Activated CD4-positive, CD25-positive, alpha-beta regulatory T cell treated with anti-CD3 and anti-CD28 coated beads, Interleukin-2, amount 50 U/mL, for 72 hours (primary cell): ENCODE results near the gene TMPRSS11D.

ENCODE experiments used
- DNase-seq: peaks from one replicate; pipeline ENCODE4 v3.0.0; 2021

The TMPRSS11D gene

DNA sequence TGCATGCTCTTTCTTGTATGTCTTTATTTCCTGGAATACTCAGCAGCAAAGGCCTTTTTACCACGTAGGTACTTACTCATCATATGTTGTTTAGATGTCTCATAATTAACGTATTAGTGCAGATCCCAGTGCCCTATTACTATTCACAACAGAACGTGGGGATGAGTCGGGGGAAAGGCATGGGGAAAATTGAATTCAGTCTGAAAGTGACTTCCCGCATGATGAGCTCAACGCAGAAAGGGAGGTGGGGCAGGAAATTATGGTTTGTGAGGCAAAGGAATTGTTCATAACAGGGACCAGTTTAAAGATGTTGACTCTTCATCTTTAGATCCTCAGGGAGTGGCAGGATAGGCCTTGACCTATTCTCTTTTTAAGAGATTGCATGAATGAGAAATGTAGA lies 2.0 kb upstream of the TMPRSS11D start:
- DNase-seq: no peak

DNA sequence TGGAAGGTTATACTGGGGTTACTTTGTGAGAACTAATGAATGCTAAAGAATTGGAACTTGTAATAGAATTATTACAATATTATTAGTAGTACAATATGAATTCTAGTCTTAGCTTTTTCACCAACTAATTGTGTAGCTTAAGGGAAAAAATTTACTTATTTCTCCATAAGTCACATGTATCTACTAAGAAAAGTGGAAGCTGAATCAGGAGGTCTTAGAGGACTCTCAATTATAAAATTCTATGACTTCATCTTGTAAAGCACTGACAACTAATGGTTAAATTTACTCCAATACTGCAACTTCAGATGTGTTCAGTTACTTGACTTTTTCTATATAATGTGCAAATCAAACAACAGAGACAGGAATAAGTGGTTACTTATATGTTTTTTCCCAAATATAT lies 899 bp upstream of the TMPRSS11D start:
- no peak for DNase-seq

DNA sequence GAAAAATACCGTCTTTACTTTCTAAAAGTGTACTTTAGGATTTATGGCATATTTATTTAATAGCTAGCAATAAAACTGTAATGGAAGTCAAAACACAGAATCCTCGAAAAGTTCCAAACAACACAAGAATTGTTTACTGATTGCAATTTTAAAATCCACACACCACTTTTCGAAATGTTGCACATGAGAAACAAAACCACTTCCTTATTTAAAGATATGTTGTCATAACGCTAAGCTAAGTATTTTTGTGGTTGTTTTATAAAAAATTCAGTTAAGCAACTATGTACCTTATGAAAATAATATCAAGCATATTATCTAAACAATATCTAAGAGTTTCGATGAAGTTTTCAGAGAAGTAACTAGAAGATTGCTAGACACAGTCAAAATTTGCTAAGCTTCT lies 344 bp downstream of the TMPRSS11D start:
- DNase-seq: no peak

DNA sequence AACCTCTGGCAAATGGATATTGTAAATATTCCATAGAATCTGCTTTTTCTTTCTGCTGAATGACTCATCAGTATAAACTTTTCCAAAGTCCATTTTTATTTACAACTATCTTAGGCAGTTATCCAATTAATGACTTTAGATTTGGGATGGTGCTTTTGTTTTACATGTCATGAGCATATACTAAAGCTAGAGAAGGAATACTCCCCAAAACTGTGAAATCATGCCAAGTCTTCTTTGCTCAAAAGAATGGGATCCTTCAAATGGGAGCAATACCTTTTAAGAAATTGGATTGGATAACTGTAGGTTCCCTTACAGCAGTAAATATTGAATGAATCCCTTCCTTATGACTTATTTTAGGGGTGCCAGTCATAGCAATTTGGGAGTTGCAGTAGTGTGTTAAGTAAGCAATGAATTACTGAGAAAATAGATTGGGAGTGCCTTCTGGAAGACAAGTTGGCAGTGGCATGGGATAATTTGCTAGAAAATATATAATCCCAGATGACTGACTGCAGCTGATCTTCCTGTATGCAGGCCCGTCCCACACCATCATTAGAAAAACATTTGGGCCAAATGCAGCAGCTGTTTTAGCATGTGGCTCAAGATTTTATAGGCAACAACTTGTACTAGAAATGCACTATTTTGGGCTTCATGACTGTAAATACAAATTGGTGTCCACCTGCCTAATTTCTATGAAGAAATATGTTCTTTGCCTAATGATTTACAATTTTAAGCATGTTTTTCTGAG lies 2.8 kb downstream of the TMPRSS11D start:
- no peak for DNase-seq

DNA sequence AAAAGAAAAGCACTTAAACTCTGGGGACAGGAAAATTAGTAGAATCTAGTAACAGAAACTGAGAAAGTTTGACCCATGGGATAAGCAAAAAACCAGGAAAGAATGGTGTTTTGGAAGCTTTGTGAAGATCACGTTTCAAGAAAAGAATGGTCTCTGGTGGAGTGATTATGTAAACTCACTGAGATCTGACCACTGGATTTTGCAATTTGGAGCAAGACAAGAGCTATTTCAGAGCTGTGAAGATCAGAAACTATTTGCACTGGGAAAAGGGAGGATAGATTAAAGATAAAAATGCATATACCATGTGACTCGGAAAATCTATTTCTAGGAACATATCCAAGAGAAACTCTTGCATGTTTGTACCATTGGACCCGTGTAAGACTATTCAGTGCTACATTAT lies 4.3 kb downstream of the TMPRSS11D start:
- DNase-seq: no peak

DNA sequence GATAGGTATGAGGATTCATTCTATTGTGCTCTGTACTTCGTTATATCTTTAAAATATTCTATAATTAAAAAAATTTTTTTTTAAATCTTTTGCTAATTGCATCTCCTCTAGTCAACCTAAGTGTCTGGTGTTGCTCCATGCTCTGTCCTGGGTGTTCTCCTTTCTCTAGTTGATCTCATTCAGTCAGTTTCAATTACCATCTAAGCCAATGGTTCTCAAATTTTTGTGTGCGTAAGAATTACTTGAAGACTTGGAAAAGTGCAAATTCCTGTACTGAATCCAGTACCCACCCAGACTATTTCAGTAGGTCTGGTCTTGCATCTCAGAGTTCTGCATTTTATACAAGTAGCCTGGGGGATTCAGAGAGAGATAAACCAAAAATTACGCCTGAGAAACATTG lies 6.7 kb downstream of the TMPRSS11D start:
- no peak for DNase-seq

DNA sequence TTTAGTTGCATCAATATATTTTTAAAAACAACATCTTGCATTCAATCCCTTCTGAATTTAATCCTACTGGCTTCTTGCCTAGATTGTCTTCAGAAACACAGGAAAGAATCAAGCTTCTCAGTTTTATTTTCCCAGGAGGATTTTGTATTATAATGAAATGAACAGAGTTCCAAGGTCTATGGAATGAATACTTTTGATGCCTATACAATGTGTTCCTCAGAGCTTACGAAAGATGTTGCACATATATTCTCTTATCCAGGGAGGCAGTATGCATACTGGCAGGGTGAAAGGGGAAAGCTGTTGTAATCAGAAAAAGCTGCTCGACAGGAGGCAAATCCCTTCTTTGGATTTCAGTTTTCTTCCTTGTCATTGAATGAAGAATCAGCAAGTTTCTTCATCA lies 8.8 kb downstream of the TMPRSS11D start:
- no peak for DNase-seq

DNA sequence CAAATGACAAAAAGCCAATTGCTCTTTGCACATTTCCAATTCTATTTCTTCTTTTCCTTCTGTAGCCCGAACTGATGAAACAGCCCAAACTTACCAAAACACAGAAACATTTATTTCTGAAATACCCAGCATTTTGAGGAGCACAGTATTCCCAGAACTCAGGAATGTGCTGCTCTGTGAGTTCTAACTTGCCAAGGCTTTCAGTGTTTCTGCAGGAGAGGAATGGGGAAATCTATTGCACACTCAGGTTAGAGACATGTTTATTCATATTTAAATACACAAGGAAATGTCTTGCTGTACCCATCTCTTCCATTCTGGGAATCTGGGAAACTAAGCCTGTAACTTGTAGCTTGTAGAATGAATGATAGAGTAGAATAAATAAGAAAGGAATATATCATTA lies 10.7 kb downstream of the TMPRSS11D start:
- DNase-seq: no peak

DNA sequence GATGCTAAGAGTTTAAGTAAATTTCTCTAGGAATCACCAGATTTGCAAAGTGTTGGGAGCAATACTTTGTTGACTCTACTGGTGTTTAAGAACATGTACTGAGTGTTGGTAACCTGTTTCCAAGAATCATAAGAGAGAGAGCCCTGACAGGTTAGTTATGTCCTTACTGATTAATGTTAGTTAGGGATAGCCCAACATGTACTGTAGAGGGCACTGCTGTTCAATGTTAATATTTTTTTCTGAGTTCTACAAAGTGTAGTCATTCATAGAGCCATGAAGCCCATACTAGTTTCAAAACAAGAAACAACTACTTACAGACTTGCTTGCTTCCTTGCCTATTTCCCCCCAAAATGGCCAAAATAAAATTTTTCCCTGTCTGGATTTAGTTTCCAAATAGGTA lies 11.9 kb downstream of the TMPRSS11D start:
- no peak for DNase-seq

DNA sequence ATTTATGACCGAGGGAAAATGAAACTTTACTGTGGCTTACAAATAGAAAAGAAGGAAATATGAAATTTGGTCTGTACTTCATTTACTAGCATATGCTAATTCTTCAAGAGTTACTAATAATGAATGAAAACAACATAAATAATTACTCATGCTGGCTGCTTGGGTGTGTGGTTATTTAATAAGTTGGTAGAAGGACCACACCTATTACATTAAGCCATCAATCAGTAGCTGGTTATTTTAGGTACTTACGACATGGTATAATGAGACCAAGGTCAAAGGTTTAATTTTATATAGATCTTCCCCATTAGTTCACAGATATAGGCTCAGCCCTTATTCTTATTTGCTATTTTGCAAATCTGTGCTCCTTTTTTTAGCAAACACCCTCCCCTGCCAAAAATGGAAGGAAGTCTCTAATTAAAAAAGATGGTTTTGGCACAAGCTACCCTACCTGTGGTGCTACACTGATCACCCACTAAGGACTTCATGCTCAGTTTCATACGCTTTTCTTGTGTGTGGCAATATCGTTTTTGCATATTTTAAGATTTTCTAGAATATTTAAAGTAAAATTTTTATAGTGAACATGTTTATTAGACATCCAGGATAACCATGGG lies 14.1 kb downstream of the TMPRSS11D start:
- no peak for DNase-seq

DNA sequence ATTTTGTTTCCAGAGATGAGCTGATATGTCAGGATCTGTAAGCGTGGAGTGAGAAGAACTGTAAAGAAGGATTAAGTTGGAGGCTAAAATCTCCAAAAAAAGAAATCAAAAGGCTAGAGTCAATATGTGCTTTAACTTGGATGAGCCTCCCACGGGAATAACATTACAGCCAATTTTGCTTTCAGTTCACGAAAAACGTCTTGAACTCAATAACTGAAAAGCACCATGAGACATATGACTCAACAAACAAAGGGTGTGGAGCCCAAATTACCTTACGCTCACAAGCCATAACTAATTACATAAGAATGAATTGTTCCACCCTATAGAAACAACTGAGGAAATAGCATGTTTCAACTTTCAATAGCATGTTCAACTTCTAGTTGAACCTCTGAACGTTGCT lies 22.3 kb downstream of the TMPRSS11D start:
- no peak for DNase-seq

DNA sequence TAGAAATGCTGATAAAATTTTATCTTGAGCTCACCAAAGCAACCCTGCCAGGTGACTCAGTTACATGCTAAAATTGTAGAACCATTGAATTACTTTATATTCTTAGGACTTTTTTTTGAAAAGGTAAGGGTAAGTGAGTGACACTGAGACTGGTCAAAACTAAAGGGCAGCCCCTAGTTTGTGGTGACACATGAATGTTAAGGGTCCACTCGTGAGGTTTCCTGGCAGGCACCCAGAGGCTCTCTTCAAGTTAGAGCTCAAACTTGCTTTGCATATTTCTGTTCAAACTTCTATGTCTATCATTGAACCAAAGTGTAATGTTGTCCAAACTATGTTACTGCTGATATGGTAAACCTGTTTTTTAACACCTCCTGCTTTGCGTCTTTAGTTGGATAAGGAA lies 30.5 kb downstream of the TMPRSS11D start:
- no peak for DNase-seq

DNA sequence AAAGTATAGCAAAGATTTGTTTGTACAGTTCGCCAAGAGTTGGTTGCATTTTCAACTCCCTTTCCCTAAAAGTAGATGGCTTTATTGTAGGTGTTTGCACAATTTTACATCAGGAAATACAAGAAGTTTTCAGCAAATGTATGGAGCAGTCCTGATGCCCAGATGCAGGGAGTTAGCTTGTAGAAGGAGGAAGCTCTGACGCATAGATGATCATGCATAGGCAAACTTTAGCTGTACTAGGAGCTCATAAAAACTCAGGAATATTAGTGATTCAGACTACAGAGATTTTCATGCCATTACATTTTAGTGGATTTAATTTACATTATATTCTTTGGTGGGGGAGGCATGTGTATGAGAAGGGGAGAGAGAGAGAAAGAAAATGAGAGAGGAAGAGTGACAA lies 62.9 kb downstream of the TMPRSS11D start:
- DNase-seq: no peak

DNA sequence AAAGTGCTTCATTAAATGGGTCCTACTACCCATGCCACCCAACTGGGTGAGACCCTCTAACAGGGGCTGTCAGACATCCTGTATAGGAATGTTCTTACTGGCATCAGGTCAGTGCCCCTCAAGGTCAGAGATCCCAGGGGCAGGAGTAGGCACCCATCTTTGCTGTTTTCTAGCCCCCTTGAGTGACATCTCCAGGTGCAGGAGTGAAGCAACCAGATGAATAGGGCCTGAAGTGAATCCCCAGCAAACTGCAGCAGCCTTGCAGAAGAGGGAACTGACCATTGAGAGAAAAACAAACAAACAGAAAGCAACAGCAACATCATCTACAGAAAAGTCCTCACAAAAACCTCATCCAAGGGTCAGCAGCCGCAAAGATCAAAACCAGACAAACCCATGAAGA lies 73.8 kb downstream of the TMPRSS11D start:
- DNase-seq: no peak

DNA sequence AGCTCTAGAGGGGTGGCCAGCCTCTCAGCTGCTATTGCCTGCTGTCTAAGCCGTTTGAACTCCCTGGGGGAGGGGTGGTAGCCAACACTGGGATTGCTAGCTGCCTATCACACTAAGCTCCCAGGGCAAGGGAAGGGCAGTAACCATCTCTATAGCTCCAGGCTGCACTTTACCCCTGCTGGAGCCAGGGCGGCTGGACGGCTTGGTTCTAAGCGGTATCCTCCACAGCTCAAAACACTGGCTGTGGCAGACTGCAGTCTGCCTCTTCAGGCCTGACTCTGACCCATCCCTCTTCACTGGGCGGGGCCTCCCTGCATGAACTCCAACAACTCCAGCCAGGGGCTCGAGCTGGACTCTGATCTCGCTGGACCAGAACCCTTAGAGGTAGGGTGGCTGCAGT lies 74.3 kb downstream of the TMPRSS11D start:
- no peak for DNase-seq

DNA sequence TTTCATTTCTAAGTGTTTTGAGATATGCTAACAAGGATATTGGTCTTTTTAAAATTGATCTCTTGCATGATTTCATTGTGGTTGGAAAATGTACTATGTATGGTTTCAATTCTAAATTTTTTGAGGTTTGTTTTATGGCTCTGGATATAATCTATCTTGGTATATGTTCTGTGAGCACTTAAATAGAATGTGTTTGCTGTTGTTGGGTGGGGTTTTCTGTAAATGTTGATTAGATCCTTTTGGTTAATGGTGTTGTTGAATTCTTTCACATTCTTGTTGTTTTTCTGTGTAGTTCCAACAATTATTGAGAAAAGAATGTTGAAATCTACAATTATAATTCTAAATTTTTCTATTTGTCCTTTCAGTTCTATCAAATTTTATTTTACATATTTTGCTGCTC lies 87.0 kb downstream of the TMPRSS11D start:
- DNase-seq: no peak

DNA sequence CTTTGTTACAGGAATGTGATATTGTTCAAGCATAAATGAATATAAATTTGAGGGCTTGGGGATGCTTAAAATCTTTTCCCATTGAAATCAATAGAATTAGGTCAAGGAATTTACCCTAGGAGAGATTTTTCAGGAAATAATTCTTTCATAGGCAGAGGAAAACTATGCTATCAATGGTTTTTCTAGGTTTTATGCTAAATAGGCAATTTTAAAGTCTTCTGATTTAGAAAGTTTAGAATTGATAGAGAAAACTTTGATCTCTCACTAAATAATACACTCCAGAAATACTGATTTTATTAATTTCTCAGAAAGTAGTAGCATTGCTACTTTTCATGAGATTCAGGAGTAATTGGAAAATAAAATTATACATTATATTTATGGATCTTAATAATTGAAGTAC lies 93.1 kb downstream of the TMPRSS11D start:
- DNase-seq: no peak

DNA sequence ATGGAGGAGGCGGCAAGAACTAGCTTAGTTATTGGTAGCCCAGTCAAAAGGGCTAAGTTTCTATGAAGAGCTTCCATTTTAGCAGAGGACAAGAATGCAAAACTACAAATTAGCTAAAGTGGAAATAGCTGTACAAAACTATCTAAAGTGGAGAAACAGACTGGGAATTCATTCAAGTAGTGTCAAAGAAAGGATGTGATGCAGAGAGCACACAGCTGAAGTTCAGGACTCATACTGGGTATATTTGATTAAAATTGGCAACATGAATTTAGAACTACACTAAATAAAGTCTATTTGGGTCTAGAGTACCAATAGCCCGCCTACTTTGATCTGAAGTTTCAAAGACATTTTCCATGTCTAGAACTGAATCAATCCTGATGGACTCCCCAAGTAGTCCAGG lies 96.5 kb downstream of the TMPRSS11D start:
- DNase-seq: no peak

DNA sequence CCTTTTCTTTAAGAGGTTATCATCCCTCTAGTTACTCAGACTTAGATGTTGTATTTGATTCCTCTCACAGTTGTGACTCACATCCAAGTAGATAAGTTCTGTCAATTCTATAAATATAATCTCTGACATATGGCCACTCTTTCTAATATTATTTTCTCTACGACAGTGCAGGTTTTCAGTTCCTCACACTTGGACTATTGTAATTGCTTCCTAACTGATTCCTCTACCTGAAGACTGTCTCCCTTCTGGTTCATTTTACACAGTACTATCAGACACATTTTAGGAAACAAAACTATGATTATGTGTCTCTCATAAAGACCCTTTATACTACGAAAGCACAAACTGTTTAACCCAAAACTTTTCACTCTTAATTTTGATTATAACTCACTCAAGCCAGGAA lies 98.3 kb downstream of the TMPRSS11D start:
- no peak for DNase-seq

DNA sequence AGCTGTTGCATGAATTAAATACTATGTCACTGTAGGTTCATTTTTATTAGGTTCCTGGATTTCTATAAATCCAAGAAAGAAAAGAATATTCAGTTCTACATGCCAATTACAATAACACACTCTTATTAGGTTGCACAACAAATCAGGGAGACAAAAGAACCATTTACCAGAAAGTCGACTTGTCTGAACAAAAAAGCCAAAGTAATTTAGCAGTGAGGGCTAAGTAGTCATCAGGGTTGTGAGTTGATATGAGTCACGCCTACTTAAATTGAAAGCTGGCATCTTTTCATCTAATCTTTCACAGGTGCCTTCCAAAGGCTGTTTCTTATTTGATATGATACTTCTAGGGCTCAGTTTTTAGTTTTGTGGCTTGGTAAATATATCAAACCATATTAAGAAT lies 104.2 kb downstream of the TMPRSS11D start:
- DNase-seq: no peak

DNA sequence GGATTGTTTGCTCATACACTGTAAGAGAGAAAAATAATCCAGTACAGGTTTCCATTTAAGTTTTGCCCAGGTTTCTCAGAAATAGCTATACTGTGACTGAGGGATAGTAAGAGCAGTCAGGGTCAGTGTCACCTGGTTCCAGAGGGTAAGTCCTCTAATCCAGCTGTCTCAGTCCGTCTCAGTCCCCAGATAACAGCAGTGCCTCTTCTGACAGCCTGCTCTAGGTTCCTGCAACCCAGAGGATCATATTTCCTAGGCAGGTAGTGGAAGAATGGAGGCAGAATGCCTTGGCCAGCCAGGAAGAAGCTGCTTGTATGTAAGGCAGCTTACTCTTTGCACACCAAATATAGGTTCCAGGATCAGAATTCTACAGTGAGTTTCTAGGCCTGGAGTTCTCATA lies 107.1 kb downstream of the TMPRSS11D start:
- no peak for DNase-seq
